NCI-H748 treated with DMSO at 0.1 percent for 48 hours (cell line): ENCODE results near the gene APLF.
"Not testable (repeated sequence)": the region's sequence is repeated elsewhere in the genome, so short reads cannot be mapped to it uniquely, and the experiment has no call there.

Source experiments
- DNase-seq: peaks from one replicate; lab custom pipeline; 2025; lab: John Stamatoyannopoulos, UW

APLF gene

DNA sequence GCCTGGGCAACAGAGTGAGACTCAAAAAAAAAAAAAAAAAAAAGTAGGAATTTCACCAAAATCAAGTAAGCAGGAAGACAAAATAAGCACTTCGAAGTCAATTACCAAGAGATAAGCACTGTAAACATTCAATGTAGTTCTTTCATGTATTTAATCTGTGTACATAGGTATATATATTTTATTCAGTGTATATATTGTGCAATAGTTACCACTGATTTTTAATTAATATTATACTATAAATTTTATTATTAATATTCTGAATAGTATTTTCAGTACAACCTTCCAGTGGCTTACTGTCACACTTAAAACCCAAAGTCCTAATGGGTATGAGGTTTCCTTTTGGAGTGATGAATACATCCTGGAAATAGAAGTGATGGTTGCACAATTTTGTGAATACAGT, 9.1 kb downstream of the APLF start:
- no peak for DNase-seq

DNA sequence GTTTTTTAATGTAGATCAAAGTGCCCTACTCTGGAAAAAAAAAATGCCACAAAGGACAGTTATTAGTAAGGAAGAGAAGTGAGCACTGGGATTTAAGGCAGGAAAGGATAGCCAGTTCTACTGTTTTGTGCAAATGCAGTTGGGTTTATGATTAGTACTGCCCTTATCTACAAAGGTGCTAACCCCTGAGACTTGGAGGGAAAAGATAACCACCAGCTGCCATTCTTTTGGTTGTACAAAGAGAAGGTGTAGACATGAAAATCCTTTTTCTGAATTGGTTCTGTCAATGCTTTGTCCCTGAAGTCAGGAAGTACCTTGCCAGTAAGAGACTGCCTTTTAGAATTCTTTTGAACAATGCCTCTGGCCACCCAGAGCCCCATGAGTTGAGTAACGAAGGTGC, 11.3 kb downstream of the APLF start:
- DNase-seq, result no peak

DNA sequence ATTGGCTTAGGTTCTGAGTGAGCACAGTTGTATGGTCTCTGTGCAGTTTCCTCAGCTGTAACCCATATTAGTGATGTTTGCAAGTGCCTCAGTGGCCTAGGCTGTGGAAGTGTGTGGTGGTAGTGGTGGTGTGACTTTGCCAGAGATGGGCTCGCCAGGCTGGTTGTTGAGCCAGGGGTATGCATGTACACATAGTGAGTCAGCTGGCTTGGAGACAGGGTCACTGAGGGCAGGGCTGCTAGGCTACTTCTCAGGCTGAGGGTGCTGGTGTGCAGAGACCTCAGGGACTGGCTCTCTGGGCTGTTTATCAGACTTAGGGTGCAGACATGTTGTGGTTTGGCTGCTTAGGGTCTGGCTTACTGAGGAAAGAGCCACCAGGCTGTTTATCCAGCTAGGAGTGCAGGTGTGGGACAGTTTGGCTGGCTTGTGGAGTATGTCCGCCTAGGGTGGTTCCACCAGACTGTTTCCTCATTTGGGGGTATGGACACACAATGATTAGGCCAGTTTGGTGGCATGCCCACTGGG, 15.0 kb downstream of the APLF start:
- no peak for DNase-seq

DNA sequence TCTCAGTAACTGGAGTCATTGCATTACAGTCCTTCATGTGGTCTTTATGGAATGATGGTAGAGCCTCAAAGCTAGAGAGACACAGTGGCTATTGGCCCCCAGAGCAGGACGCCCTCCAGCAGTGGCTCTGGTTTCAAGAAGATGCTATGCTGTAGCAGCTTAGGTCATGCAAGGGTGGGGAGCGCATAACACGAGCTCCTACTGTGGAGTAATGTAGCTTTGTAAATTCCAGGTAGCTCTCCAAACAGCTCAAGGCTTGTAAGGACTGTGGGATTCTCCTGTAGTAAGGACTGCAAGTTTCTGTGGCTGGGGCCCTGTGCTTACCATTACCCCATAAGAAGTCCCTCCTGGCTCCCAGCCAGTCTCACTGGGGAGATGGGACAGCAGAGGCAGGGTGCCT, 15.6 kb downstream of the APLF start:
- no peak for DNase-seq

GRCh38 chr2:68487773-68488355, 20.5 kb downstream of the APLF start:
- DNase-seq, result peak; percentile 3

GRCh38 chr2:68488605-68489004, 21.2 kb downstream of the APLF start:
- DNase-seq, result not testable (repeated sequence)

DNA sequence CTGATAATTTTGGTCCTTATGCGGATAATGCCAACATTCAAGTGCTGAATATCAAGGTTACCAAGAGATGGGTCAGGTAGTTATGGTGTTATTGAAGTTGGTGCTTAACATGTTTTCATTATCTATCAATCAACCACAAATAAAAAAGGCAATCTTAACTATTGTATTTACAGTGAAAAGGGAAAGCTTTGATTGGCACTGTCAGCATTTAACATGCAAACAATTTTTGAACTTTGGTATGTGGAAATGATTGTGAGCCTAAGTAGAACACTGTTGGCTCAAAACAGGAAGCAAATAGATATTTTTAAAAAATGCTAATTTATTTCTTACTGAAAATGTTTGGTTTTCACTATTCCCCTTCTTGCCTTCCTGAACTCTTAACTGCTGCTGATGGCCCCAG, 21.9 kb downstream of the APLF start:
- DNase-seq, result no peak

GRCh38 chr2:68491582-68491981, 24.2 kb downstream of the APLF start:
- DNase-seq, result no peak

DNA sequence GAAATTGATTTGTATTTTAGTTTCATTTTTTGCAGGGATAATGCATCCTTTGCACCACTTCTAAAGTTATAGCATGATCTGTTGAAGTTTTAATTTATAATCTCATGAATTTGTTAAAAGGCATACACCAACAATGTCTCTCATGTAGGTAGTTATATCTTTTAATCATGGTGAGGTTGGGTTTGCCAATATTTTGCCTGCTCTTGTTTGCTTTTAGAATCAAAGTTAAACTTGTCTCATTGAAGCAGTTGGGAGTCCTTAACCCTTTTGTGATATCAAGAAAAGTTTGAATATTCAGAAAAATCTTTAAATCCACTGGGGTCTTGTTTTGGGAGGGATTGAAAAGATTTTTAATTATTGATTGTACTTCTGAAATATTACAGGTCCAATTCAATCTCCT, 31.7 kb downstream of the APLF start:
- DNase-seq, result no peak

DNA sequence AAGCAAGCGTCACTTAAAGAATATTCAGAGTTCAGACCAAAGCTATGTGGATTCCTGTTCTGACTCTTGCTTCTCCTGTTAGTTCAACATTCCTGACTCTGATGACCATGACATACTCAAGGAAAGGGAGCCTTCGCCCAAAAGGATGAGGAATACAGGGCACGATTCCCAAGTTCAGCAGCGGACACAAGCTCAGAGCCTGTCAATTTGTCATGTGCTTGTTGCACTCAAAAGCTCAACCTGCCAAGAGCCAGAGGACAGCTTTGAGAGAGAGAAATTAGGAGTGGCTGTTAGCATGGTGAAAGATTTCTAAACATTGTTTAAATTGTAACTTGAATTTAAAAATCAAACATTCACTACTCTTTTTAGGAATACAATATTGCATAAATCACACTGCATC, 33.3 kb downstream of the APLF start:
- DNase-seq, result no peak

- no peak for DNase-seq
Observed at GRCh38 chr2:68501768-68502167, 34.4 kb downstream of the APLF start.

- DNase-seq, result no peak
Observed at GRCh38 chr2:68505603-68506159, 38.3 kb downstream of the APLF start.

DNA sequence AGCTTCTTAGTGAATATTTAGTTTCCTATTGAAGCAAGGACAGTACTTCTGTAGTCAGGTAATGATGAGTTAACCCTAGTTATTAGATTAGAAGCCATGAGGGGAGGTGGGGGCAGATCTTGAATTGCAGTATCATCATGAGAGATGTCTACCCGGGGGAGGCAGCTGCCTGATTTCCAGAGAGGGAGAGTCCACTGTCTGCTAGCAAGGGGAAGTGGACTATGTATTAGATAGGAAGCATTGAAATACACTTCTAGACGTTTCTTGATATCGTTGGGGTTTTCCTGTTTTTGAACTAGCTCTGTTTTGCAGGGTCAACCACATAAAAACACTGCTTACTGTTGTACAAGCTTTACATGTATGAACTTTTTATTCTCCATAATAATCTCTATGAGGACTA, 38.8 kb downstream of the APLF start:
- DNase-seq, result no peak

- DNase-seq, result no peak
Observed at GRCh38 chr2:68512326-68512725, 44.9 kb downstream of the APLF start.

DNA sequence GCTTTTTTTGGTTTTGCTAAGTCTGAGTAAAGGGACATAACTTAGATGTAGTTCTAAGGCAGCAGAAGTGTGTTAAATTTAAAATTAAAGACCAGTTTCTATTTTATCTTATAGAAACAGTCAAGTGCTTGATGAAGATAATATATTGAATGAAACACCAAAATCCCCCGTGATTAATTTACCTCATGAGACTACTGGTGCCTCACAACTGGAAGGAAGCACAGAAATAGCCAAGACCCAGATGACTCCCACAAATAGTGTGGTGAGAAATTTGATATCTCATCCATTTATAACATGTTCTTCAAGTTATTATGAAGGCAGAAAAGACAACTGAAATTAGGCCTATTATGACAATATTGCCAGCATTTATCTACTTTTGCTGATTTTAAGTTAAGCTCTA, 45.6 kb downstream of the APLF start:
- no peak for DNase-seq

- DNase-seq, result no peak
Observed at GRCh38 chr2:68514316-68514929, 47.0 kb downstream of the APLF start.

DNA sequence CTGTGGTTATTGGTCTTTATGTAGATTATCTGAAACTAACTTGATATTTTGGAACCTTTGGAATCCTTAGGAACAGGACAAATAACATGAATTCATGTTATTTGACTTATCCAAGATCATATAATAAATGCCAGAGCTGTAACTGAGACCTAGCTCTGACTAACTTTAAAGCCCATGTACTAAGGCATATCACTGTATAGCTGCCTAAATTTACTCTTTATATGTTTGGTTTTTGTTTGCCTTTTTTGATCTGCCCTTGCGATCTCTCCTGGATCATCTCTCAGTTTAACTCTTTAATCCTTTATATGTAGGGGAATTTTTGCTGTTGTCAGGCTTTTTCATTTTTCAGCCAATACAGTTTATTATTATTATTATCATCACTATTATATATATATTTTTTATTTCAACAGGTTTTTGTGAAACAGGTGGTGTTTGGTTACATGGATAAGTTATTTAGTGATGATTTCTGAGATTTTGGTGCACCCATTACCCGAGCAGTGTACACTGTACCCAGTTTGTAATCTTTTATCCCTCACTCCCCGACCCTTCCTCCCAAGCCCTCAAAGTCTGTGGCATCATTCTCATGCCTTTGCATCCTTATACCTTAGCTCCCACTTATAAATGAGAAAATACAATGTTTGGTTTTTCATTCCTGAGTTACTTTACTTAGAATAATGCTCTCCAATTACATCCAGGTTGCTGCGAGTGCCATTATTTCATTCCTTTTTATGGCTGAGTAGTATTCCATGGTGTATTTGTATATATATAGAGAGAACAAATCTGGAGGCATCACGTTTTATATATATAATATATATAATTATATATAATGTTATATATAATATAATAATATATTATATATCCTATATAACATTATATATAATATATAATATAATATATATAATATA, 48.9 kb downstream of the APLF start:
- DNase-seq, result no peak

DNA sequence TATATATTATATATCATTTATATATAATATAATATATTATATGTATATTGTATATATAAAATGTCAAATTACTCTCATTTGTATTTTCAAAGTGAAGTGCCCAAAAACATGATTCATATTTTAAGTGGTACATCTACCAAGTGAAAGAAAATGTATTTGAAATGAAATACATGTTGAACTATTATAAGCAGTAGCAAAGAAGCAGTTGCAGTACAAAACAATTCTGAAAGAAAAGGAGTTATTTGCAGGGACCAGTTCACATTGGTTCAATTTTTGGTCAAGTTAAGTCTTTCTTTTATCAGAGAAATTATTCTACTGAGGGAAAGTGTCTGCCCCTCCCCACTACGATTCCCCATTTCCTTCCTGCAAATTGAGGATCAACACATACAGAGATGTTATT, 51.9 kb downstream of the APLF start:
- DNase-seq, result no peak

DNA sequence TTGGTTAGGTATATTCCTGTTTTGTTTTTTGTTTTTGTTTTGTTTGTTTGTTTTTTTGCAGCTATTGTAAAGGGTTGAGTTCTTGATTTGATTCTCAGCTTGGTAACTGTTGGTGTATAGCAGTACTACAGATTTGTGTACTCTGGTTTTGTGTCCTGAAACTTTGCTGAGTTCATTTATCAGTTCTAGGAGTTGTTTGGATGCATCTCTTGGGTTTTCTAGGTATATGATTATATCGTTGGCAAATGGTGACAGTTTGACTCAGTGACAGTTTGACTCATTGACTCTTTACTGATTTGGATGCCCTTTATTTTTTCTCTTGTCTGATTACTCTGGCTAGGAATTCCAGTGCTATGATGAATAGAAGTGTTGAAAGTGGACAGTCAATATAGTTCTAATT, 53.7 kb downstream of the APLF start:
- no peak for DNase-seq

DNA sequence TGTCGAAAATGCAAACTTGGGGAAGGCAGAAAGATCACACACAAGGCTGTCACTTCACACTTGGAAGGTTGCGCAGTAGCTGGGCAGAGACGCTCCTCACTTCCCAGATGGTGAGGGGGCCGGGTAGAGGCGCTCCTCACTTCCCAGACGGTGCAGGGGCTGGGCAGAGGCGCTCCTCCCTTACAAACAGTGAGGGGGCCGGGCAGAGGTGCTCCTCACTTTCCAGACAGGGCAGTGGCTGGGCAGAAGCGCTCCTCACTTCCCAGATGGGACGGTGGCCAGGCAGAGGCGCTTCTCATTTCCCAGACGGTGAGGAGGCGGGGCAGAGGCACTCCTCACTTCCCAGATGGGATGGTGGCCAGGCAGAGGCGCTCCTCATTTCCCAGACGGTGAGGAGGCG, 59.6 kb downstream of the APLF start:
- not testable (repeated sequence) for DNase-seq

- not testable (repeated sequence) for DNase-seq
Observed at GRCh38 chr2:68527343-68528081, 60.1 kb downstream of the APLF start.

GRCh38 chr2:68529156-68529555, 61.8 kb downstream of the APLF start:
- DNase-seq, result not testable (repeated sequence)
